Islet of Langerhans (tissue), 1 donor: ENCODE data around the gene POLR1B.
"Not testable (repeated sequence)": the region's sequence is repeated elsewhere in the genome, so short reads cannot be mapped to it uniquely, and the experiment has no call there.

ENCODE experiments used
- FAIRE-seq: peaks from one replicate; lab custom pipeline; 2011; peaks lifted over from hg19 to GRCh38; lab: Jason Lieb, UNC

POLR1B gene

GRCh38 chr2:112540906-112541305 lies 1.4 kb upstream of the POLR1B start:
- no peak for FAIRE-seq

GRCh38 chr2:112541315-112542122 lies 746 bp upstream of the POLR1B start:
- no peak for FAIRE-seq

- FAIRE-seq: no peak
These were observed 858 bp downstream of the POLR1B start for GRCh38 chr2:112542984-112543661.

- FAIRE-seq: no peak
These were observed 5.1 kb downstream of the POLR1B start for GRCh38 chr2:112547333-112547732.

- no peak for FAIRE-seq
These were observed 6.7 kb downstream of the POLR1B start for GRCh38 chr2:112548980-112549379.

GRCh38 chr2:112566104-112566503 lies 23.8 kb downstream of the POLR1B start:
- no peak for FAIRE-seq

GRCh38 chr2:112566508-112566907 lies 24.2 kb downstream of the POLR1B start:
- FAIRE-seq: not testable (repeated sequence)

- no peak for FAIRE-seq
These were observed 29.7 kb downstream of the POLR1B start for GRCh38 chr2:112572005-112572404.

GRCh38 chr2:112577756-112578155 lies 35.5 kb downstream of the POLR1B start:
- FAIRE-seq: no peak

- FAIRE-seq: no peak
These were observed 37.0 kb downstream of the POLR1B start for GRCh38 chr2:112579241-112579640.

GRCh38 chr2:112580084-112580483 lies 37.8 kb downstream of the POLR1B start:
- no peak for FAIRE-seq

- no peak for FAIRE-seq
These were observed 40.1 kb downstream of the POLR1B start for GRCh38 chr2:112582314-112582746.

GRCh38 chr2:112583497-112584133 lies 41.4 kb downstream of the POLR1B start:
- no peak for FAIRE-seq

- no peak for FAIRE-seq
These were observed 42.0 kb downstream of the POLR1B start, which contains the start of gene CHCHD5 for GRCh38 chr2:112584134-112584890. Gene CHCHD5 (plus strand): TSS chr2:112584609. CDS start chr2:112584648, 39 bp downstream.

GRCh38 chr2:112584891-112585250 lies 42.6 kb downstream of the POLR1B start:
- no peak for FAIRE-seq

GRCh38 chr2:112585400-112585799 lies 43.1 kb downstream of the POLR1B start:
- FAIRE-seq: no peak

- FAIRE-seq: no peak
These were observed 43.7 kb downstream of the POLR1B start for GRCh38 chr2:112585873-112586464.

GRCh38 chr2:112588611-112589045 lies 46.4 kb downstream of the POLR1B start:
- FAIRE-seq: no peak

GRCh38 chr2:112591413-112591812 lies 49.1 kb downstream of the POLR1B start:
- FAIRE-seq: no peak

GRCh38 chr2:112593736-112594135 lies 51.5 kb downstream of the POLR1B start:
- FAIRE-seq: no peak

- no peak for FAIRE-seq
These were observed 55.5 kb downstream of the POLR1B start for GRCh38 chr2:112597537-112598322.
